MV-4-11 (cell line): ENCODE results near the gene MARCKS.

Experiments
- DNase-seq: peaks from one replicate; lab custom pipeline; 2025; lab: John Stamatoyannopoulos, UW

MARCKS gene, protein sequence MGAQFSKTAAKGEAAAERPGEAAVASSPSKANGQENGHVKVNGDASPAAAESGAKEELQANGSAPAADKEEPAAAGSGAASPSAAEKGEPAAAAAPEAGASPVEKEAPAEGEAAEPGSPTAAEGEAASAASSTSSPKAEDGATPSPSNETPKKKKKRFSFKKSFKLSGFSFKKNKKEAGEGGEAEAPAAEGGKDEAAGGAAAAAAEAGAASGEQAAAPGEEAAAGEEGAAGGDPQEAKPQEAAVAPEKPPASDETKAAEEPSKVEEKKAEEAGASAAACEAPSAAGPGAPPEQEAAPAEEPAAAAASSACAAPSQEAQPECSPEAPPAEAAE

DNA sequence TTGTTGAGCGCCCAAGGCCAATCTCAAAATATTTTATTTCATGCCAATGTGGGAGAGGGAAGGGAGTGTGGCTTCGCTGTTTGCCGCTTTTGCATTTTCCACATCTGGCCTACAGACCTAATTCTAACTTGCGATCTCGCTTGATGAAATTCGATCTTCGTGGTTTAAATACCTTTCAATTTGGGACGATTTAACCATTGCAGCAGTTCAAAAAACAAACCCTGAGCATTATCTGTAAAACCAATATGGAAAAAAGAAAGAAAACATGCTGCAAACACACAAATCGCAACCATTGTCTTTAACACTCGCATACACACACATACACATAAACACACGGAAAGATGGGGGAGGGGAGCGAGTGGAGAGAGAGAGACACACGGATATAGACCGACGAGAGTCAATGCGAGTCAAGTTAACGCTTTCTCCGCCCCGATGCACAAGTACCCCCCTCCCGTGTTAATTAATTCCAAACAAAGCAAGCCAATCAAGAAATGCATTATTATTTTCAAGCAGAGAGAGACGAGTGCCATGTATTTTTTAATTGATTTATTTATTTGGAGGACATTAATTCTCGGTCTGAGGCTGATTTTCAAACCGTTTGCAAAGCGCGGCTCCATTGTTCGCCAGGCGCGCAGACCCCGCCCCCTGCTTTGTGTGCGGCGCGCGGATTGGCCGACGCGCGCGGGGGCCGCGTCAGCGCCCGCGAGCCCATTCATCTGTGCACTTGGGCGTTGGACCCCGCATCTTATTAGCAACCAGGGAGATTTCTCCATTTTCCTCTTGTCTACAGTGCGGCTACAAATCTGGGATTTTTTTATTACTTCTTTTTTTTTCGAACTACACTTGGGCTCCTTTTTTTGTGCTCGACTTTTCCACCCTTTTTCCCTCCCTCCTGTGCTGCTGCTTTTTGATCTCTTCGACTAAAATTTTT lies at the start of gene MARCKS:
Gene MARCKS, plus strand, starts transcription at position 721 of the 931 bp plus-strand sequence. CDS start 401 bp downstream, outside the sequence.
- peak; percentile 19 for DNase-seq

DNA sequence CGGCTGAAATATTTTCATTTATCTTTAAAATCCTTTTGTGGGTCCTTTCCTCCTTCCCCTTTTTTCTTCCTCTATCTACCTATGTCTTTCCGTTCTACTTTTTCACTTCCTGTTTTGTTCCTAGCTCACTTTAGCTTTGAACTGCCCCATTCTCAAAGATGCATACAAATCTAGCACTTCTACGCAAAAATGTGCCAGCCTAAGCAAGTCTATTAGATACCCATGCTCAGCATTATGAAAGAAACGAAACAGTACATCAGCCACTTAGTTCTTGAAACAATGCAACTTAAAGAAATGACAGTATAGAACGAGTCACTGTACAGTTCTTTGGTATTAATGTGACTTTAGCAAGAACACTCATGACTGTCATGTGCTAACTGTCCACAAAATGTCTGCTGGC lies 47.3 kb upstream of the MARCKS start:
- DNase-seq = peak; percentile 94

DNA sequence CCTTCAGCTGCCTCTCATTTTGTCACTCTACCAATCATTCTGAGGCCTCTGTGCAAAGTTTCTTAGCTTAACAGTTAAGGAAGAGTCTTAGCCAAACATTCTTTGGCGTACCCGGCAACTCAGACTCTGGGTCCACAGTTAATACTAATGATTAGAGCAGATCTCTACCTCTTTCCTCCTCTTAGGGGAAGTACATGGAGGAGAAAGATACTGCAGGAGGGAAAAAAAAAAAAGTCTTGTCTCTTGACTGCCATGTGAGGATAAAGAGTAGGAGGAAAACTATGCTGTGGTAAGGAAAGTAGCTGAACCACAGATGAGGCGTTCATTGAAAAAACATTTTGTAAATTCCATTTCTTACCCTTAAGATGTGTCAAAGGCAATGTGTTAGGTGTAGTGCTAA lies 44.0 kb upstream of the MARCKS start:
- no peak for DNase-seq

DNA sequence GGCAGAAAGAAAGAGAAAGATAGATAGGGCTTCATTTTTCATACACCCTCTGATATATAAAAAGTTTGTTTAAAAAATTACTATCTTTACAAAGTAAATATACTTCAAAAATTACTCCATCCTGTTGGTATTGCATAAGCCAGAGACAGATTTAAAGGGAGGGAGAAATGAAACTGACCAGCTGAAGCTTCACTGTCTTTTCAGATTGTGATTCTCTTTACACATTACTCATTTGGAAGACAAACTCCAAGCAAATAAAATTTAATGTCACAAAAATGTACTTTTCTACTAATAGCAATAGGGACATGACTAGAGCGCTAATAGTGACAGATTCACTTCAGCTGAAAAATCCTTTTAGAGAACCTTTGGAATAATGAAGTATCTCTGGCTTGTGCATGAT lies 38.6 kb upstream of the MARCKS start:
- peak; percentile 57 for DNase-seq

DNA sequence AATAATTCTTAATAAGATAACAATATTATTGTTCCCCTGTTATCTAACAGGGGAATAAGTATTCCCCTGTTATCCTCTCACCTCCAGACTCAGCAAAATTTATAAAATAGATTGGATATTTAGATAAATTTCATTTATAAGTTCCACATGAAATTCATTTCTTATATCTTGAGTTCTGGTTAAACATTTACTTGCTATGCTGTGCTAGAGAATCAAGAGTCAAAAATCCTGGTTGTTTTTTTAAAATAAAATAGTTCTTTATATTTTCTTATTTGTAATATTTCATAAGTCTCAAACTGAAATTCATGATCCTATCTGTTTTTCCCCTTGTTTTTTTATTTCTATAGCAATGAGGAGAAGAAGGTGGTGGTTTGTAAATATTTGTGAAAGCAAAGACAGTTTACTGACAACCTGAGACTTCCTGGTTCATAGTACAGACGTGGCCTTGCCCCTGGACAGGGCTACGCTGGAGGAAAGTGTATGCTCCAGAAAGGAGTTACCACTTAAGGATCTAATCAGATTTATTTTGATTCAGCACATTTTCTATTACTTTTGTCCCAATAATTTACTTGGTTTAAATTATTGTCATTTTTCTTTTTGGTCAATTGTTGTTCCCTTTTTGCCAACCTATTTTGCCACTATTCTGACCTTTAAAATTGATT lies 37.8 kb upstream of the MARCKS start:
- no peak for DNase-seq

DNA sequence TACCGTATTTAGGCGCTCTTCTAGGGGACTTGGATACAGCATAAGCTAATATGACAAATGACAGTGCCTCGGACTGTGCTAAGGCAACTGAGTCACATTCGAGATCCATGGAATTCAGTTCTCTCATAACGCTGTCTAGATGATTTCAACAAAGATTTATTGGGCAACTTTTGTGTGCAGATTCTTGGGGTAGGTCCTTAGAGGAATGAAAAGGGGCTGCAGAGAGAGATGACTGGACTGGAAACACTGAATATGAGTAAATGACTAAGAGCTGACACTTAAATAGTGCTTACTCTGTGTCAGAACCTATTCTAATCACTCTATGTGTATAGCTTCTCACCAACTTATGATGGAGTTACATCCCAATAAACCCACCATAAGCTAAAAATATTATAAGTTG lies 36.4 kb upstream of the MARCKS start:
- DNase-seq = no peak

DNA sequence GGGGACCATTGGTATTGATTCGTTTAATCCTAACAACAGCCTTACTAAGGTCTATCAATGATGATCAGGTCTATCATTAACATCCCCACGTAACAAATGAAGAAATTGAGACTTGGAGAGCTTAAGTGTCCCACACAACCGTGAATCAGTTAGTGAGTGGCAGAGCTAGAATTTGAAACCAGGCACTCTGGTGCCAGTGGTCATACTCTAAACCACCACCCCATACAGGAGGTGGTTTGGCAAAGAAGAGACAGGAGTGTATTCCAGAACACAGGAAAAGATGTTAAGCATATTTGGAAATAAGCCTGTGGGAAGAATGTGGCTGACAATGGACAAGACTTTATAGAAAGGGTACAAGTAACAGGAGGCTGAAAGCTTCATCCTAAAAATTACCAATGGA lies 35.7 kb upstream of the MARCKS start:
- DNase-seq = no peak

DNA sequence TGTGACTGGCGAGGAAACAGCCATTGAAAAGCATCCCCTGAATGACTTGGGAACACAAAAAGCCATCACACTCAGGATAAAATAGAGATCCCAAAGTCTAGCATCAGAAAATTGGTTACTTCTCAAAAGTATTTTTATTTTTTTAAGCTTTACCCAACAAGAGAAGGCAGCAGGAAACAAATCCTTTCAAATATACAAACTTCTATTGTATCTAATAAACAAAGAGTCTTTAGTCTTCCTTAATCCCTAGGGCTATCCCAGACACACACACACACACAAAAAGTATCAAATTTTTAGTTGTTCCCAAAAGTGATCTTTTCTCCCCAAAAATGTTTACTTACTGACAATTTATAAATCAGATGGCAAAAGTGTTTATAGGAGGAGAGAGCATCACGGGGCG lies 33.2 kb upstream of the MARCKS start:
- no peak for DNase-seq

DNA sequence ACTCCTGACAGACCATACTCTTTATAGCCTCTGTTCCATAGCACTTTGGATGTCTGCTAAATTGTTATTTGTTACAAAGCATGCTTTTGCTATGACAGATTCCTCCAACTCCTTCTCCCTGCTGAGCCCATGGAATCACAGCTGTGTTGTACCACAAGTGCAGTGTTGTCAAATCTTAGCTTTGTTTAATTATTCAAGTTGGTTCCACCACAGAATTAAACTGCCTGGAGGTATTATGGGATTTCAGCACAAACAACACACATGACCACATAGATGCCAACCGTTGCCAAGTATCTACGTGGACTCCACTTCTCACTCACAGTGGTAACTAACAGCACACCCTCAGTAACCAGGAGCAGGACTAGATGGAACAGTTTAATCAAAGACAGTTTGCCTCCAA lies 32.7 kb upstream of the MARCKS start:
- no peak for DNase-seq

DNA sequence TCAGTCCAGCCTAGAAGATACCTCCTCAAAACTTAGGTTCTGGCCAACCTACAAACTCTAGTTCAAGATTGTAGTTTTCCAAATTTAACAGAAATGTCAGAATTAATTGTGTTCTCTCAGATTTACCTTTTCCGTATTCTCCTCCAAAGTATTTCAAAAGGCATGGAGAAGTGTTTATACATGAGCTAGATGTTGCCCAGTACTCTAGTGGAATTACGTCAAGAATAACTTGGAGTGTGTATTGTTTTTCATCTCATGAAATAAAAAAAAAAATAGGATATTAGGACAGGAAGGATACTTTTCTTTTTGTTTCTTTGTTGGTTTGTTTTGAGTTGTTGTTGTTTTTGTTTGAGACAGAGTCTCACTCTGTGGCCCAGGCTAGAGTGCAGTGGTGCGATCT lies 32.3 kb upstream of the MARCKS start:
- no peak for DNase-seq

DNA sequence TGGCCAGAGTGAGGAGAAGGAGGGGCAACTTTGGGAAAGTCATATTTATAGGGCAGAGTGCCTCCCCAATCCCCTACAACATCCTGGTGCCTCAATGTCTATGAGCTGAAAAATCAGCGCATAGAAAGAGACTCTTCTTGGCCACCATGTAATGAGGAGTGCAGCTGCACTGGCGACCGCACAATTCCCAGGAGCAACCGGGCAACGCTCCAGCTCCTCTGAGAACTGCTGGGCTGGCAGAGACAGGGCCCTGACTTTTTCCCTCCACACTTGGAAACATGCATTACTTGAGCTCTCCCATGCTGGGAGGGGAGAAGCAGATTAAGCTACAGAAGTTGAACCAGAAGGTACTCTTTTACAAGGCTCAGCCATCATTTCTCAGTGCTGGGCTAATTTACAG lies 31.4 kb upstream of the MARCKS start:
- no peak for DNase-seq

DNA sequence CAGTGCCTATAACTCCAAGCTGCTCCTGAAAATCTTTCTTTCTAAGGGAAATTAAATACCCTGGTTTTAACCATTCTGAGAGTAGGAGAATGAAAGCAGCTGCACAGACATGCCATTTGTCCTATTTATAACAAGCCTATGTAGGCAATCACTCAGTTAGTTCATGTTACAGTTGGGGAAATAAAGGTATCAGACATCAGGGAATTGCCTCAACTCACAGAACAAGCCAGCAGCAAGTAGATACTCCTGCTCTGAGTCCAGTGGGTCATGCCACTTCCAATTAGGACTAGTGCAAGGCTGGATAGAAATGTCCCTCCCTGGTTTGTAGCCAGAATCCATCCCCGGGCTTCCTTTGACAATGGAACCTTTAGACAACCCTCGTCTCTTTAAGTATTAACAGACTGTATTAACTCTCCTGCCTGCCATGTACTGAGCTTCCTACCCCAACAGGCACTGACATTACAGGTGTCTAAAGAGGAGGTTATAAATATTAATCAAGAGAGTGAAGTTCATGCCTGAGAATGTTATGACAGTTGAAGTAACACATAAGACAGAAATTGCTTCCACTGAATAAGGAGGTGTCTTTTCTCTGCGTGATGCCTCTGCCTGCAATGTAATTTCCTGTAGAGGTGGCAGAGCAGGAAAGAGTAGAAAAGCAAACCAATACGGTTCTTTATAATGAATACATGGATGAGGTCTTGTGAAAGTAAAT lies 28.0 kb upstream of the MARCKS start:
- DNase-seq = no peak

DNA sequence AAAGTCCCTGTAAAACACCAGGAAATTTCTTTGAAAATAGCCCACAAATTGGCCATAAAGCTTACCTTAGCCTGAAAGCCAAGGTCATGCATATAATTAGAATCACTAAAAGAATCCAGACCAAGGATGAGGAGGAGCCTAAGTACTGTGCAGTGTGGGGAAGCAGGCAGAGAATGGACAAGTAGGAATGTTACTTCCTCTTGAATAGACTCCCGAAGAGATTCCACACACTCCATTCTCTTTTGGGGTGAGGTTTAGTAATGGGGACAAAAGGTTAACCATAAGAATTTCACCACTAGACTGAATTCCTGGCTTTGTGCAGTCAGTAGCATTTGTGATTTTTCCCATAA lies 27.5 kb upstream of the MARCKS start:
- DNase-seq = no peak

DNA sequence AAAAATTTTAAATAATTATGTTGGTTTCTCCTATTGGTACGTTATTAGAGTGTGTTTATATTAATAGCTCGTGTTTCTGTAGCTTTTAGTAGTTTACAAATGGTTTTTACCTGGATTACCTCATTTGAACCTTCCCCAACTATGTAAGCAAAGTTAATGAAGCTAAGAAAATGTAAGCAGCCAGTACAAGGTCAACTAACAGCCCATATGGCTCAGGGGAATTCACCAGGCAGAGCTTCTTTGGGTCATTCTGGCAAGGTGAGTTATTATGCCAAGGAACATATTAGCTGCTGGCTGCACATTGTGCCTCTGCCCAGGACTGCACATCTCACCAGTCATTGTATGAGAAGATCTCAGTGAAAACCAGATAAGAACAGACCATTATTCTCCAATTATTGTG lies 27.0 kb upstream of the MARCKS start:
- no peak for DNase-seq

DNA sequence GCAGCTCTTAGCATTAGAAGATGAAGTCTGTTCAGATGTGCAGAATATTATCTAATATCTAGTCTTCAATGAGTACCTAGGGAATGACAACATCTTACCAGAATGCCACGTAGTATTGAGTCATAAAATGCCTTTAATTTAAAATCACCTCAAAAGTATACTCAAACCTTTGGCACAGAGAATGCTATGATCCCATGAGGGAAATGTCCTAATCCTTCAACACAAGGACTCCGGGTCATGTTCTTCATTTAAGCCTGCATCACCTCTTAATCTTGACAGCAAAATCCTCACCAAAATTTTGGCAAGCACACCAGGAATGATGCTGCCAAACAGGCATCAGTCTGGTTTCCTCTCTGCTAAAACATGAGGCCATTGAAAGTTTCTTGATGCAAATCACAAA lies 23.6 kb upstream of the MARCKS start:
- DNase-seq = no peak

DNA sequence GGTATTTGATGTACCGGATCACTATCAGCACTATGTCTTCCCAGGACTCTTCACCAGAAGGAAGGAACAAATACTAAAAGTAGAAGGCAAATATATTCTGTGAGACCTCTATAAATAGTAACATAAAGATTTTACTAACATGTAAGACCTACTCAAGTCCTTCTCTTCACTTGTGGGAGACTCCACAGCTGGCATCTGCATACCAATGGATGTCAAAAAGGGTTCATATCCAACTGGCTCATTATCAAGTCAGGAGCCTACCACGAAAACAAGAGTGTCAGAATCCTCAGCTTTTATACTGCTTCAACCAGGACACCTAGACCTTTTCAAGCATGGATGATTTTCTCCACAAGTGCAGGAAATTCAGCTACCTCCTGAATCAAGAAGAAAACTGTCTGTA lies 20.0 kb upstream of the MARCKS start:
- no peak for DNase-seq

DNA sequence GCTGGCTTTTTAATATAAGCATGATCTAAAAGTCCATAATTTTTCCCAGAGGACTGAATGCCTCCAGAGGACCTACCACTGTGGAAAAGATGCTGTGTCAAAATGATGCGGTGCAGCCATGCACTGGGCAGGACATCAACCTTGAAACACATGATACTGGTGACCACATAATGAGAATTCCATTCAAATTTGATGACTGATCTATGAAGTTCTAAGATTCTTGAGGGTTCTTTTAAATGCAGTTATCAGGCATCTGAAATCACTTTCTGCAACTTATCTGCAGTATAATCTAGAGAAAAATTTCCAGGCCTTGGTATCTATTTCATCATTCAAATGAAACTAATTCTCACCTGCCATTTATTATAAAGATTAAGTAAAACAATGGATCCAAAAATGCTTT lies 15.0 kb upstream of the MARCKS start:
- no peak for DNase-seq

DNA sequence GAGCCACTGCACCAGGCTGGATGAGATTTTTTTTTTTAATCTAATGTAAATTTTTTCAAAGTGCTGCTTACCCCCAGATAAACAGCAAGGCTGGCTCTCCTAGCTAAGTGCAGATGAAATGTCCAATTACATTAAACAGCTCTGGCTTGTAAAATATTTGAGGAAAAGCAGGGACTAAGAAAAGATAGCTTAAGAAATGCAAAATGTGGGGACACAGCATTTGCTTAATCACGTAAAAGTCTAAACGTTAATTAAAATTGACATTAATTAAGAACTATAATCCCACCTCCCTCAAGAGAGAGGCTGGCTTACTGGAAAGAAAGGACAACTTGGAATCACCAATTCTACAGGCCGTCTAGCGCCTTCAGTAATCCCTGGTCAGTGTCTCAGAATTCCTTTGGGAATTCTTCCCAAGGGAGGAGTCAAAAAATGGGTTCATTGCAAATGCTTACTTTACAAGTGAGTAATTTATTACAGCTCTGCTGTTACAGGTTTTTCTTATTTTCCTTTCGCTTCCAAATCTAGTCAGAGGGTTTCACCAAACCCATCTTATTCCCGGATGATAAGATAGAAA lies 13.6 kb upstream of the MARCKS start:
- no peak for DNase-seq

DNA sequence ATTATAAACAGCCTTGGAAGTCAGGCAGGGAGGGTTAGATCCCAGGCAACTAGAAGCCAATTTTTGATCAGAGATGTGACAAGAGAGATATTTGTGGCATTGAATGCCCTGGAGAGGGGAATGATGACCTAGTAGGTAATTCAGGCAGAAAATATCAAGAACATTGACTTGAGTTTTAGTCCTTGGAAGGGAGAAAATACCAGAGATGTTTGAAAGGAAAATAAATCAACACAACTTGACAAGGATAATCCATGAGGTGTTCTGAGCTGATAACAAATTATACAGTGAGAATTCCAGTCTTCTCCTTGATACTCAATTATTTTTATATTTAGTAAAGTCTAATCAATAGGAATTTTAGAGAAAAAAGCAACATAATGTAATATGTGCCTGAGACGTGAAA lies 10.6 kb upstream of the MARCKS start:
- DNase-seq = no peak

DNA sequence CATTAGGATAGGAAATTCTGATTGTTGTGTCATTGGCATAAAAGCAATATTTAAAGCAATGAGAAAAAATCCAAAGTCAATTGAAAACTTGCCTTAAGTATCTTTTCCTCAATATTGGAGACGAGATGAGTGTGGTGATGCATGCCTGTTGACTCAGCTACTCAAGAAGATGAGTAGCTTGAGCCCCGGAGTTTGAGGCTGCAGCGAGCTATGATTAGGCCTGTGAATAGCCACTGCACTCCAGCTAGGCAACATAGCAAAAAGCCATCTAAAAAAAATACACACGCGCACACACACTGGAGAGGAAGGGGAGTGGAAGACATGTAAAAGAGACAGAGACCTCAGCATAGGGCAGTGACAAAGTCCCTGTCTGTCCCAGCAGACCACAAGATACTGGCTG lies 9.7 kb upstream of the MARCKS start:
- no peak for DNase-seq

DNA sequence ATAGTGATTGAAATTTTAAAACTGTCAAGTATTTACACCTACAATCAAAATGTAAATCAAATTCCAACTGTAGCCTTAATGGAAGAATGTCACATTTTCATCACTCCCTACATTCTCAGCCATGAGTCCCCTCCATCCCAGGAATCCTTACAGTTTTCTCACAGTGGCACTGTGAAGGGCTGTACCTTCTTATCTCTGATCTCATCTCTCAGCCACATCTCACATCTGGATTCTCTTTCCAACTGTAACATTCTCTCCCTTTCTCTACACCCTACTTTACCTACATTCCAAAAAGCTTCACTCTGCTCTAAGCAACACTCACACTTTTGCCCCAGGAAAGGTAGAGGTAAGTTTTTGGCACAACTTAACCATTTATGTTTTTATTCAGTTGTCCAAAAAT lies 8.9 kb upstream of the MARCKS start:
- DNase-seq = no peak

DNA sequence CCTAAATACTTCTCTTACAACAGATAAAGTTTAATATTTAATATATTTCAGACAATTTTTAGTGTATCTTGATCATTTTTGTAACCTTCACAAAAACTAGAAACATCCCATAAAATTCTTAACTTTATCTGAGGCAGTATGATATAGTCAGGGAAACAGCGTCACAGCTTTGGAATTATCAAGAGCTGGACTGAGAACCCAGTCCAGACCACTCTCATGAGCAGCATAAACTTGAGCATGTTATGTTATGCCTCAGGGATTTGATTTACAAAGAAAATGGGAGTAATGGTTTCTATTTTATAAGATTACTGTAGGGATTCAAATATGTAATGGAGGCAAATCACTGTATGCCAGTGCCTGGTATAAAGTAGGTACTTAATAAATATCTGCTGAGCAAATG lies 8.3 kb upstream of the MARCKS start:
- no peak for DNase-seq
